SK-N-SH treated with all-trans-retinoic acid at 6 μM for 48 hours (cell line): ENCODE measurements around the gene TSPYL6.

Experiments used
- ATAC-seq: fragments of 200-7000 bp; cut with Tn5 transposase; 3 replicates; pipeline ENCODE4 v1.9.1; 2020; ENCODE audit warnings: mild to moderate bottlenecking, moderate library complexity
- ARNTL ChIP-seq: fragments of 450-650 bp; formaldehyde crosslinking; IDR thresholded peaks from 2 replicates; pipeline ENCODE4 v1.5.0; 2020; ENCODE audit warnings: low read depth, mild to moderate bottlenecking, moderate library complexity, borderline replicate concordance
- BACH2 ChIP-seq: fragments of 250-450 bp; sonication (Bioruptor Pico); IDR thresholded peaks from 2 replicates; pipeline ENCODE4 v1.9.0; 2021; ENCODE audit warnings: mild to moderate bottlenecking, borderline replicate concordance
- CSDC2 ChIP-seq: fragments of 250-450 bp; sonication (Bioruptor Pico); IDR thresholded peaks from 2 replicates; pipeline ENCODE4 v1.5.0; 2020; ENCODE audit warnings: mild to moderate bottlenecking, moderate library complexity
- ESRRG ChIP-seq: fragments of 250-450 bp; sonication (Bioruptor Pico); IDR thresholded peaks from 2 replicates; pipeline ENCODE4 v1.6.1; 2021; ENCODE audit warnings: mild to moderate bottlenecking
- GLIS3 ChIP-seq: fragments of 250-450 bp; sonication (Bioruptor Pico); IDR thresholded peaks from 2 replicates; pipeline ENCODE4 v1.5.0; 2020; ENCODE audit warnings: mild to moderate bottlenecking, moderate library complexity
- ISL1 ChIP-seq: fragments of 250-450 bp; sonication (Bioruptor Pico); IDR thresholded peaks from 2 replicates; pipeline ENCODE4 v2.1.2; 2022; ENCODE audit warnings: mild to moderate bottlenecking, moderate library complexity
- OSR1 ChIP-seq: fragments of 250-450 bp; sonication (Bioruptor Pico); IDR thresholded peaks from 2 replicates; pipeline ENCODE4 v1.8.0; 2022; ENCODE audit warnings: moderate library complexity, mild to moderate bottlenecking, inconsistent platforms
- PPARA ChIP-seq: fragments of 250-450 bp; sonication (Bioruptor Pico); IDR thresholded peaks from 2 replicates; pipeline ENCODE4 v1.5.0; 2020; ENCODE audit warnings: mild to moderate bottlenecking, borderline replicate concordance
- RARB ChIP-seq: fragments of 250-450 bp; sonication (Bioruptor Pico); IDR thresholded peaks from 2 replicates; pipeline ENCODE4 v1.8.0; 2021; ENCODE audit warnings: mild to moderate bottlenecking, moderate library complexity
- SNAI2 ChIP-seq: fragments of 250-450 bp; sonication (Bioruptor Pico); IDR thresholded peaks from 2 replicates; pipeline ENCODE4 v1.5.0; 2020; ENCODE audit warnings: mild to moderate bottlenecking, moderate library complexity
- TCF4 ChIP-seq: fragments of 250-450 bp; sonication (Bioruptor Pico); IDR thresholded peaks from 2 replicates; pipeline ENCODE4 v1.8.0; 2021; ENCODE audit warnings: mild to moderate bottlenecking, moderate library complexity, borderline replicate concordance
- TOX ChIP-seq: fragments of 250-450 bp; sonication (Bioruptor Pico); IDR thresholded peaks from 2 replicates; pipeline ENCODE4 v1.8.0; 2021; ENCODE audit warnings: mild to moderate bottlenecking, moderate library complexity, borderline replicate concordance
- ZC3H10 ChIP-seq: fragments of 250-450 bp; sonication (Bioruptor Pico); IDR thresholded peaks from 2 replicates; pipeline ENCODE4 v1.5.1; 2021; ENCODE audit warnings: mild to moderate bottlenecking, moderate library complexity
- ZFP3 ChIP-seq: fragments of 250-450 bp; sonication (Bioruptor Pico); IDR thresholded peaks from 2 replicates; pipeline ENCODE4 v1.5.0; 2020; ENCODE audit warnings: mild to moderate bottlenecking, moderate library complexity
- ZFP30 ChIP-seq: fragments of 450-650 bp; formaldehyde crosslinking; IDR thresholded peaks from 2 replicates; pipeline ENCODE4 v1.5.0; 2022; ENCODE audit warnings: mild to moderate bottlenecking, moderate library complexity
- ZNF70 ChIP-seq: fragments of 450-650 bp; formaldehyde crosslinking; IDR thresholded peaks from 2 replicates; pipeline ENCODE4 v1.5.0; 2020; ENCODE audit warnings: mild to moderate bottlenecking, moderate library complexity
- ZNF8 ChIP-seq: fragments of 450-650 bp; formaldehyde crosslinking; IDR thresholded peaks from 2 replicates; pipeline ENCODE4 v1.5.0; 2020; ENCODE audit warnings: mild to moderate bottlenecking, moderate library complexity
- TF ChIP-seq, protein P1 (sequence below): fragments of 250-450 bp; sonication (Bioruptor Pico); IDR thresholded peaks from 2 replicates; pipeline ENCODE4 v1.8.0; 2021; ENCODE audit warnings: low read depth, mild to moderate bottlenecking, moderate library complexity, borderline replicate concordance
- TF ChIP-seq, protein P2 (sequence below): fragments of 250-450 bp; sonication (Bioruptor Pico); IDR thresholded peaks from 2 replicates; pipeline ENCODE4 v1.5.0; 2020; ENCODE audit warnings: mild to moderate bottlenecking, moderate library complexity
- TF ChIP-seq, protein P3 (sequence below): fragments of 250-450 bp; sonication (Bioruptor Pico); IDR thresholded peaks from 2 replicates; pipeline ENCODE4 v1.8.0; 2020; ENCODE audit warnings: mild to moderate bottlenecking, moderate library complexity, borderline replicate concordance
- TF ChIP-seq, protein P4 (sequence below): fragments of 250-450 bp; sonication (Bioruptor Pico); IDR thresholded peaks from 2 replicates; pipeline ENCODE4 v1.5.1; 2021; ENCODE audit warnings: mild to moderate bottlenecking, moderate library complexity

The TSPYL6 gene

DNA sequence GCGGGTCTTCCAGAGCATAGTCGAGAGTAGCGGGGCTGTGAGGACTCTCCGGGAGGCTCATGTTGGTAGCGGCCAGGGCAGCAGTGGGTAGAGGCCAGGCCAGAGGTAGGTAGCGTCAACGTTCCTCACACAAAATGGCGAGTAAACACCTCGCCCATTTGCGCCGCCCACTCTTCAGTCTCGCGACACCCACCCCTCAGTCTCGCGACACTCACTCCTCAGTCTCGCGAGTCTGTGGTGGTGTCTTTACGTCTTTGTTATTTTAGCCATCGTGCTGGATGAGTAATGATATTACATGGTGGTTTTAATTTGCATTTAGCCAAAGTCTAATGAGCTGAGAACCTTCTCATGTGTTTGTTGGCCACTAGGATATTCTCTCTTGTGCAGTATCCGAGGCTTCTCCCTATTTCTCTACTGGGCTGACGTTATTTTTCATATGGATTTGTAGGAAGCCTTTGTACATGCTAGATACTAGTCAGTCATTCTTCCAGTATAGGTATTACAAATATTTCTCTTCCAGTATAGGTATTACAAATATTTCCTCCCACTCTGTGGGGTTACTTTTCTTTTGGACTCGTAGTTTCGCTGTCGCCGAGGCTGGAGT is at the start of gene TSPYL6:
TSS of gene TSPYL6 (minus strand) at position 139 of the 604 bp plus-strand sequence. CDS start at position 61, 78 bp downstream.
- ATAC-seq: no peak
- TF ChIP-seq ZNF8 (CRISPR knock-in tag): no peak
- TF ChIP-seq, protein P1, sequence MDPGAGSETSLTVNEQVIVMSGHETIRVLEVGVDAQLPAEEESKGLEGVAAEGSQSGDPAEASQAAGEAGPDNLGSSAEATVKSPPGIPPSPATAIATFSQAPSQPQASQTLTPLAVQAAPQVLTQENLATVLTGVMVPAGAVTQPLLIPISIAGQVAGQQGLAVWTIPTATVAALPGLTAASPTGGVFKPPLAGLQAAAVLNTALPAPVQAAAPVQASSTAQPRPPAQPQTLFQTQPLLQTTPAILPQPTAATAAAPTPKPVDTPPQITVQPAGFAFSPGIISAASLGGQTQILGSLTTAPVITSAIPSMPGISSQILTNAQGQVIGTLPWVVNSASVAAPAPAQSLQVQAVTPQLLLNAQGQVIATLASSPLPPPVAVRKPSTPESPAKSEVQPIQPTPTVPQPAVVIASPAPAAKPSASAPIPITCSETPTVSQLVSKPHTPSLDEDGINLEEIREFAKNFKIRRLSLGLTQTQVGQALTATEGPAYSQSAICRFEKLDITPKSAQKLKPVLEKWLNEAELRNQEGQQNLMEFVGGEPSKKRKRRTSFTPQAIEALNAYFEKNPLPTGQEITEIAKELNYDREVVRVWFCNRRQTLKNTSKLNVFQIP (CRISPR knock-in tag): no peak
- TF ChIP-seq CSDC2 (CRISPR knock-in tag): no peak
- TF ChIP-seq, protein P2, sequence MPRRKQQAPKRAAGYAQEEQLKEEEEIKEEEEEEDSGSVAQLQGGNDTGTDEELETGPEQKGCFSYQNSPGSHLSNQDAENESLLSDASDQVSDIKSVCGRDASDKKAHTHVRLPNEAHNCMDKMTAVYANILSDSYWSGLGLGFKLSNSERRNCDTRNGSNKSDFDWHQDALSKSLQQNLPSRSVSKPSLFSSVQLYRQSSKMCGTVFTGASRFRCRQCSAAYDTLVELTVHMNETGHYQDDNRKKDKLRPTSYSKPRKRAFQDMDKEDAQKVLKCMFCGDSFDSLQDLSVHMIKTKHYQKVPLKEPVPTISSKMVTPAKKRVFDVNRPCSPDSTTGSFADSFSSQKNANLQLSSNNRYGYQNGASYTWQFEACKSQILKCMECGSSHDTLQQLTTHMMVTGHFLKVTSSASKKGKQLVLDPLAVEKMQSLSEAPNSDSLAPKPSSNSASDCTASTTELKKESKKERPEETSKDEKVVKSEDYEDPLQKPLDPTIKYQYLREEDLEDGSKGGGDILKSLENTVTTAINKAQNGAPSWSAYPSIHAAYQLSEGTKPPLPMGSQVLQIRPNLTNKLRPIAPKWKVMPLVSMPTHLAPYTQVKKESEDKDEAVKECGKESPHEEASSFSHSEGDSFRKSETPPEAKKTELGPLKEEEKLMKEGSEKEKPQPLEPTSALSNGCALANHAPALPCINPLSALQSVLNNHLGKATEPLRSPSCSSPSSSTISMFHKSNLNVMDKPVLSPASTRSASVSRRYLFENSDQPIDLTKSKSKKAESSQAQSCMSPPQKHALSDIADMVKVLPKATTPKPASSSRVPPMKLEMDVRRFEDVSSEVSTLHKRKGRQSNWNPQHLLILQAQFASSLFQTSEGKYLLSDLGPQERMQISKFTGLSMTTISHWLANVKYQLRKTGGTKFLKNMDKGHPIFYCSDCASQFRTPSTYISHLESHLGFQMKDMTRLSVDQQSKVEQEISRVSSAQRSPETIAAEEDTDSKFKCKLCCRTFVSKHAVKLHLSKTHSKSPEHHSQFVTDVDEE (CRISPR knock-in tag): no peak
- TF ChIP-seq TCF4 (CRISPR knock-in tag): no peak
- TF ChIP-seq ZFP30 (CRISPR knock-in tag): no peak
- TF ChIP-seq RARB (CRISPR knock-in tag): no peak
- no peak for TF ChIP-seq GLIS3 (CRISPR knock-in tag)
- no peak for TF ChIP-seq BACH2 (CRISPR knock-in tag)
- no peak for TF ChIP-seq SNAI2 (CRISPR knock-in tag)
- TF ChIP-seq OSR1 (CRISPR knock-in tag): no peak
- no peak for TF ChIP-seq ZFP3 (CRISPR knock-in tag)
- TF ChIP-seq, protein P3, sequence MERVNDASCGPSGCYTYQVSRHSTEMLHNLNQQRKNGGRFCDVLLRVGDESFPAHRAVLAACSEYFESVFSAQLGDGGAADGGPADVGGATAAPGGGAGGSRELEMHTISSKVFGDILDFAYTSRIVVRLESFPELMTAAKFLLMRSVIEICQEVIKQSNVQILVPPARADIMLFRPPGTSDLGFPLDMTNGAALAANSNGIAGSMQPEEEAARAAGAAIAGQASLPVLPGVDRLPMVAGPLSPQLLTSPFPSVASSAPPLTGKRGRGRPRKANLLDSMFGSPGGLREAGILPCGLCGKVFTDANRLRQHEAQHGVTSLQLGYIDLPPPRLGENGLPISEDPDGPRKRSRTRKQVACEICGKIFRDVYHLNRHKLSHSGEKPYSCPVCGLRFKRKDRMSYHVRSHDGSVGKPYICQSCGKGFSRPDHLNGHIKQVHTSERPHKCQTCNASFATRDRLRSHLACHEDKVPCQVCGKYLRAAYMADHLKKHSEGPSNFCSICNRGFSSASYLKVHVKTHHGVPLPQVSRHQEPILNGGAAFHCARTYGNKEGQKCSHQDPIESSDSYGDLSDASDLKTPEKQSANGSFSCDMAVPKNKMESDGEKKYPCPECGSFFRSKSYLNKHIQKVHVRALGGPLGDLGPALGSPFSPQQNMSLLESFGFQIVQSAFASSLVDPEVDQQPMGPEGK (CRISPR knock-in tag): no peak
- no peak for TF ChIP-seq ZNF70 (CRISPR knock-in tag)
- TF ChIP-seq, protein P4, sequence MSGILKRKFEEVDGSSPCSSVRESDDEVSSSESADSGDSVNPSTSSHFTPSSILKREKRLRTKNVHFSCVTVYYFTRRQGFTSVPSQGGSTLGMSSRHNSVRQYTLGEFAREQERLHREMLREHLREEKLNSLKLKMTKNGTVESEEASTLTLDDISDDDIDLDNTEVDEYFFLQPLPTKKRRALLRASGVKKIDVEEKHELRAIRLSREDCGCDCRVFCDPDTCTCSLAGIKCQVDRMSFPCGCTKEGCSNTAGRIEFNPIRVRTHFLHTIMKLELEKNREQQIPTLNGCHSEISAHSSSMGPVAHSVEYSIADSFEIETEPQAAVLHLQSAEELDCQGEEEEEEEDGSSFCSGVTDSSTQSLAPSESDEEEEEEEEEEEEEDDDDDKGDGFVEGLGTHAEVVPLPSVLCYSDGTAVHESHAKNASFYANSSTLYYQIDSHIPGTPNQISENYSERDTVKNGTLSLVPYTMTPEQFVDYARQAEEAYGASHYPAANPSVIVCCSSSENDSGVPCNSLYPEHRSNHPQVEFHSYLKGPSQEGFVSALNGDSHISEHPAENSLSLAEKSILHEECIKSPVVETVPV (CRISPR knock-in tag): no peak
- no peak for TF ChIP-seq TOX (CRISPR knock-in tag)
- no peak for TF ChIP-seq ARNTL (CRISPR knock-in tag)
- no peak for TF ChIP-seq ESRRG (CRISPR knock-in tag)
- no peak for TF ChIP-seq ZC3H10 (CRISPR knock-in tag)

DNA sequence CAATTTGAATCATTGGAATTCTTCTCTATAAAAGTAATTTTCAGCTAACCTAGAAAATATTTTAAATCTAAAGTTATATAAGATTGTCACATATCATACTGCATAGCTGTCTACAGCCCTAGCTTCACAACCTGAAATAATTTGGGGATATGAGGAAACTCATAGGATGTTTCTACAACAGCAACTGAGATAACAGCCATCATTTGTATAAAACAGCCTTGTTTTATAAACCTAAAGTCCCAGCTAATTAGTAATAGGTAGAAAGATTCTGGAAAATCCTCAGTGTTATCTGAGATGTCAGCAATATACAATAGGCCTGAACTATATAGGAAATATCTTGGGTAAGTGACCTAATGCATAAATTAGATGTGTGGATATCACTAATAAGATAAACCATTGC is 47.6 kb upstream of the TSPYL6 start:
- TF ChIP-seq RARB (CRISPR knock-in tag) (no peak), ISL1 (CRISPR knock-in tag) (no peak), SNAI2 (CRISPR knock-in tag) (no peak), ZFP3 (CRISPR knock-in tag) (no peak), TCF4 (CRISPR knock-in tag) (no peak), OSR1 (CRISPR knock-in tag) (no peak), GLIS3 (CRISPR knock-in tag) (no peak), ESRRG (CRISPR knock-in tag) (no peak), PPARA (no peak), ZFP30 (CRISPR knock-in tag) (no peak)
- TF ChIP-seq, protein P2 (CRISPR knock-in tag): no peak
- TF ChIP-seq, protein P4 (CRISPR knock-in tag): no peak
- TF ChIP-seq, protein P1 (CRISPR knock-in tag): no peak
- ATAC-seq: no peak
